Liver (tissue), 3 donors: ENCODE results near the gene DEXI.

ENCODE experiments used
- HNF4A ChIP-seq, 2 donors: conservative IDR thresholded peaks; 2 replicates each; pipeline ENCODE4 v1.6.1; 2016; ENCODE audit warnings: antibody characterized with exemption in 2 of 2, mild to moderate bottlenecking in 2 of 2
- JUND ChIP-seq, 2 donors: IDR thresholded peaks; 2 replicates each; pipeline ENCODE4 v1.6.1; 2016; ENCODE audit warnings: antibody characterized with exemption in 2 of 2
- RAD21 ChIP-seq, 2 donors: IDR thresholded peaks; 2 replicates each; pipeline ENCODE4 v1.6.1; 2016; ENCODE audit warnings: antibody characterized with exemption in 2 of 2, mild to moderate bottlenecking in 2 of 2
- TAF1 ChIP-seq: conservative IDR thresholded peaks from 2 replicates; pipeline ENCODE4 v1.6.1; 2016; ENCODE audit warnings: antibody characterized with exemption, mild to moderate bottlenecking
- YY1 ChIP-seq: IDR thresholded peaks from 2 replicates; pipeline ENCODE4 v1.6.1; 2016; ENCODE audit warnings: antibody characterized with exemption, mild to moderate bottlenecking
- TF ChIP-seq, protein P1 (sequence below): IDR thresholded peaks from 2 replicates; pipeline ENCODE4 v1.6.1; 2016; ENCODE audit warnings: antibody characterized with exemption
- TF ChIP-seq, protein P2 (sequence below): fragments of 150-350 bp; IDR thresholded peaks from 2 replicates; pipeline ENCODE4 v1.5.1; 2017; ENCODE audit warnings: improper control_type of control experiment, low read depth, low read length; ENCODE audit not compliant: missing input control
- TF ChIP-seq, protein P3 (sequence below): IDR thresholded peaks from 2 replicates; pipeline ENCODE4 v1.6.1; 2016; ENCODE audit warnings: antibody characterized with exemption
- TF ChIP-seq, protein P4 (sequence below): IDR thresholded peaks from 2 replicates; pipeline ENCODE4 v1.6.1; 2016; ENCODE audit warnings: antibody characterized with exemption
- TF ChIP-seq, protein P5 (sequence below): IDR thresholded peaks from 2 replicates; pipeline ENCODE4 v1.6.1; 2016; ENCODE audit warnings: antibody characterized with exemption, mild to moderate bottlenecking
- donor health status: healthy.
- donor health status: healthy.

DNA sequence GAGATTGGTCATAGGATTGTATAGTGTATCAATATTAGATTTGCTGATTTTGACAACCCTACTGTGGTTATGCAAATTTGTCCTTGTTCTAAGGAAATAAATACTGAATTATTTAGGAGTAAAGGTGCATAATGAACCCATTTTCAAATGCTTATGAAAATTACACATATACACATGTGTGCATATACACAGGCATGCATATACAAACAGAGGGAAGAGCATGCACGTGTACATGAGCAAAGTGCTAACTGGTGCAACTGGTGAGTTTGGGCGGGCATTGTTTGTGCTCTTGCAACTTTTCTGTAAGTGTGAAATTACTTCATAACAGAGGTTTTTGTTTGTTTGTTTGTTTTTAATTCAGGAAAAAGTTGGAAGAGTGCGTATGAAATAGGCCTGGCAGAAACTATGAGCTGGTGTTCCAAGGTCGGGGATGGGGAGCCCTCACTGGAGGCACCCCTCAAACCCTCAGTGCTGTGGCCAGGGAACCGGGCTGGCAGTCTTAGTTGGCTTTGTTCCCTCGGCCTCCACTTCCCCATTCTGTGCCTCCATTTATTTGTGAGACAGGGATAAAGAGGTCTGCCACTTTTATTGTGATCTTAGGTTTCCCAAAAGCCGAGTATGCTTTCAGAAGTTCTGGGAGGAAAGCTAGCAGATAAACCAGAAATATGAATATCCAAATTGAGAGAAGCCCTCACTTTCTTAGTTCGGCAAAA is 5.8 kb downstream of the DEXI start:
- TF ChIP-seq TAF1 (no peak), JUND (IDR thresholded peaks at IDR 0.05) (no peak), YY1 (no peak), RAD21 (IDR thresholded peaks at IDR 0.05) (no peak), HNF4A (conservative IDR thresholded peaks at IDR 0.05) (no peak)
- TF ChIP-seq, protein P1, sequence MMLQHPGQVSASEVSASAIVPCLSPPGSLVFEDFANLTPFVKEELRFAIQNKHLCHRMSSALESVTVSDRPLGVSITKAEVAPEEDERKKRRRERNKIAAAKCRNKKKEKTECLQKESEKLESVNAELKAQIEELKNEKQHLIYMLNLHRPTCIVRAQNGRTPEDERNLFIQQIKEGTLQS: no peak
- TF ChIP-seq, protein P2, sequence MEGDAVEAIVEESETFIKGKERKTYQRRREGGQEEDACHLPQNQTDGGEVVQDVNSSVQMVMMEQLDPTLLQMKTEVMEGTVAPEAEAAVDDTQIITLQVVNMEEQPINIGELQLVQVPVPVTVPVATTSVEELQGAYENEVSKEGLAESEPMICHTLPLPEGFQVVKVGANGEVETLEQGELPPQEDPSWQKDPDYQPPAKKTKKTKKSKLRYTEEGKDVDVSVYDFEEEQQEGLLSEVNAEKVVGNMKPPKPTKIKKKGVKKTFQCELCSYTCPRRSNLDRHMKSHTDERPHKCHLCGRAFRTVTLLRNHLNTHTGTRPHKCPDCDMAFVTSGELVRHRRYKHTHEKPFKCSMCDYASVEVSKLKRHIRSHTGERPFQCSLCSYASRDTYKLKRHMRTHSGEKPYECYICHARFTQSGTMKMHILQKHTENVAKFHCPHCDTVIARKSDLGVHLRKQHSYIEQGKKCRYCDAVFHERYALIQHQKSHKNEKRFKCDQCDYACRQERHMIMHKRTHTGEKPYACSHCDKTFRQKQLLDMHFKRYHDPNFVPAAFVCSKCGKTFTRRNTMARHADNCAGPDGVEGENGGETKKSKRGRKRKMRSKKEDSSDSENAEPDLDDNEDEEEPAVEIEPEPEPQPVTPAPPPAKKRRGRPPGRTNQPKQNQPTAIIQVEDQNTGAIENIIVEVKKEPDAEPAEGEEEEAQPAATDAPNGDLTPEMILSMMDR: no peak
- TF ChIP-seq, protein P3, sequence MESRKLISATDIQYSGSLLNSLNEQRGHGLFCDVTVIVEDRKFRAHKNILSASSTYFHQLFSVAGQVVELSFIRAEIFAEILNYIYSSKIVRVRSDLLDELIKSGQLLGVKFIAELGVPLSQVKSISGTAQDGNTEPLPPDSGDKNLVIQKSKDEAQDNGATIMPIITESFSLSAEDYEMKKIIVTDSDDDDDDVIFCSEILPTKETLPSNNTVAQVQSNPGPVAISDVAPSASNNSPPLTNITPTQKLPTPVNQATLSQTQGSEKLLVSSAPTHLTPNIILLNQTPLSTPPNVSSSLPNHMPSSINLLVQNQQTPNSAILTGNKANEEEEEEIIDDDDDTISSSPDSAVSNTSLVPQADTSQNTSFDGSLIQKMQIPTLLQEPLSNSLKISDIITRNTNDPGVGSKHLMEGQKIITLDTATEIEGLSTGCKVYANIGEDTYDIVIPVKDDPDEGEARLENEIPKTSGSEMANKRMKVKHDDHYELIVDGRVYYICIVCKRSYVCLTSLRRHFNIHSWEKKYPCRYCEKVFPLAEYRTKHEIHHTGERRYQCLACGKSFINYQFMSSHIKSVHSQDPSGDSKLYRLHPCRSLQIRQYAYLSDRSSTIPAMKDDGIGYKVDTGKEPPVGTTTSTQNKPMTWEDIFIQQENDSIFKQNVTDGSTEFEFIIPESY: no peak
- TF ChIP-seq, protein P4, sequence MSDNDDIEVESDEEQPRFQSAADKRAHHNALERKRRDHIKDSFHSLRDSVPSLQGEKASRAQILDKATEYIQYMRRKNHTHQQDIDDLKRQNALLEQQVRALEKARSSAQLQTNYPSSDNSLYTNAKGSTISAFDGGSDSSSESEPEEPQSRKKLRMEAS: no peak
- TF ChIP-seq, protein P5, sequence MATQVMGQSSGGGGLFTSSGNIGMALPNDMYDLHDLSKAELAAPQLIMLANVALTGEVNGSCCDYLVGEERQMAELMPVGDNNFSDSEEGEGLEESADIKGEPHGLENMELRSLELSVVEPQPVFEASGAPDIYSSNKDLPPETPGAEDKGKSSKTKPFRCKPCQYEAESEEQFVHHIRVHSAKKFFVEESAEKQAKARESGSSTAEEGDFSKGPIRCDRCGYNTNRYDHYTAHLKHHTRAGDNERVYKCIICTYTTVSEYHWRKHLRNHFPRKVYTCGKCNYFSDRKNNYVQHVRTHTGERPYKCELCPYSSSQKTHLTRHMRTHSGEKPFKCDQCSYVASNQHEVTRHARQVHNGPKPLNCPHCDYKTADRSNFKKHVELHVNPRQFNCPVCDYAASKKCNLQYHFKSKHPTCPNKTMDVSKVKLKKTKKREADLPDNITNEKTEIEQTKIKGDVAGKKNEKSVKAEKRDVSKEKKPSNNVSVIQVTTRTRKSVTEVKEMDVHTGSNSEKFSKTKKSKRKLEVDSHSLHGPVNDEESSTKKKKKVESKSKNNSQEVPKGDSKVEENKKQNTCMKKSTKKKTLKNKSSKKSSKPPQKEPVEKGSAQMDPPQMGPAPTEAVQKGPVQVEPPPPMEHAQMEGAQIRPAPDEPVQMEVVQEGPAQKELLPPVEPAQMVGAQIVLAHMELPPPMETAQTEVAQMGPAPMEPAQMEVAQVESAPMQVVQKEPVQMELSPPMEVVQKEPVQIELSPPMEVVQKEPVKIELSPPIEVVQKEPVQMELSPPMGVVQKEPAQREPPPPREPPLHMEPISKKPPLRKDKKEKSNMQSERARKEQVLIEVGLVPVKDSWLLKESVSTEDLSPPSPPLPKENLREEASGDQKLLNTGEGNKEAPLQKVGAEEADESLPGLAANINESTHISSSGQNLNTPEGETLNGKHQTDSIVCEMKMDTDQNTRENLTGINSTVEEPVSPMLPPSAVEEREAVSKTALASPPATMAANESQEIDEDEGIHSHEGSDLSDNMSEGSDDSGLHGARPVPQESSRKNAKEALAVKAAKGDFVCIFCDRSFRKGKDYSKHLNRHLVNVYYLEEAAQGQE: no peak
